ENCODE results near the gene MACROD2.

The MACROD2 gene

GRCh38 chr20:15922556-15922955, 1927.2 kb downstream of the MACROD2 start:
- no peak overlapping the region for H3K4me3 ChIP-seq (ENCODE audit: control insufficient read depth, low read depth, low read length)
- no peak for TF ChIP-seq CTCF (conservative IDR thresholded peaks at IDR 0.05; ENCODE audit: control insufficient read depth, insufficient read depth, low read depth, low read length)
- no peak for DNase-seq (ENCODE audit: low read depth)

DNA sequence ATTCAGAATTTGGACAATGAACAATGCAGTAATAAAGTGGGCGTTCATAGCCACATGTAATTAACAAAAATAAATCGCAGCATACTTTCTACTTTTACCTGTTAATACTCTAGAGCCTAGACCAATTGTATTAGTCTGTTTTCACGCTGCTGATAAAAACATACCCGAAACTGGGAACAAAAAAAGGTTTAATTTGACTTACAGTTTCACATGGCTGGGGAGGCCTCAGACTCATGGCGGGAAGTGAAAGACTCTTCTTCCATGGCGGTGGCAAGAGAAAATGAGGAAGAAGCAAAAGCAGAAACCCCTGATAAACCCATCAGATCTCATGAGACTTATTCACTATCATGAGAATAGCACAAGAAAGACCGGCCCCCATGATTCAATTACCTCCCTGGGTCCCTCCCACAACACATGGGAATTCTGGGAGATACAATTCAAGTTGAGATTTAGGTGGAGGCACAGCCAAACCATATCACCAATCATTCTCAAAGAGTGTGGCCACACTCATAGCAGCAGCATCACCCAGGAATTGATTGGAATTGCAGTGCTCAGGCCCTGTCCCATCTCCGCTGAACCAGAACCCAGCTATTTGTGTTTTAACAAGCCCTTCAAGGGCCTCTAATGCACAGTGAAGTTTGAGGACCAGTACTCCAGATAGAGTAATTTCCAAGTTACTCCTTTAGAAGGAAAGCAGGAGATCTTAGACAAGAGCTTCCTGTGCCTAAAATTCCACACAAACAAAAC, 1927.9 kb downstream of the MACROD2 start:
- TF ChIP-seq CTCF (conservative IDR thresholded peaks at IDR 0.05; ENCODE audit: control insufficient read depth, insufficient read depth, low read depth, low read length) = no peak
- DNase-seq (ENCODE audit: low read depth) = no peak
- H3K4me3 ChIP-seq (ENCODE audit: control insufficient read depth, low read depth, low read length) = no peak overlapping the region

GRCh38 chr20:15924556-15924955, 1929.2 kb downstream of the MACROD2 start:
- no peak overlapping the region for H3K4me3 ChIP-seq (ENCODE audit: control insufficient read depth, low read depth, low read length)
- no peak for TF ChIP-seq CTCF (conservative IDR thresholded peaks at IDR 0.05; ENCODE audit: control insufficient read depth, insufficient read depth, low read depth, low read length)
- no peak for DNase-seq (ENCODE audit: low read depth)

- no peak for TF ChIP-seq CTCF (conservative IDR thresholded peaks at IDR 0.05; ENCODE audit: control insufficient read depth, insufficient read depth, low read depth, low read length)
- no peak overlapping the region for H3K4me3 ChIP-seq (ENCODE audit: control insufficient read depth, low read depth, low read length)
- no peak for DNase-seq (ENCODE audit: low read depth)
Measured at GRCh38 chr20:15925376-15925775, 1930.1 kb downstream of the MACROD2 start.

DNA sequence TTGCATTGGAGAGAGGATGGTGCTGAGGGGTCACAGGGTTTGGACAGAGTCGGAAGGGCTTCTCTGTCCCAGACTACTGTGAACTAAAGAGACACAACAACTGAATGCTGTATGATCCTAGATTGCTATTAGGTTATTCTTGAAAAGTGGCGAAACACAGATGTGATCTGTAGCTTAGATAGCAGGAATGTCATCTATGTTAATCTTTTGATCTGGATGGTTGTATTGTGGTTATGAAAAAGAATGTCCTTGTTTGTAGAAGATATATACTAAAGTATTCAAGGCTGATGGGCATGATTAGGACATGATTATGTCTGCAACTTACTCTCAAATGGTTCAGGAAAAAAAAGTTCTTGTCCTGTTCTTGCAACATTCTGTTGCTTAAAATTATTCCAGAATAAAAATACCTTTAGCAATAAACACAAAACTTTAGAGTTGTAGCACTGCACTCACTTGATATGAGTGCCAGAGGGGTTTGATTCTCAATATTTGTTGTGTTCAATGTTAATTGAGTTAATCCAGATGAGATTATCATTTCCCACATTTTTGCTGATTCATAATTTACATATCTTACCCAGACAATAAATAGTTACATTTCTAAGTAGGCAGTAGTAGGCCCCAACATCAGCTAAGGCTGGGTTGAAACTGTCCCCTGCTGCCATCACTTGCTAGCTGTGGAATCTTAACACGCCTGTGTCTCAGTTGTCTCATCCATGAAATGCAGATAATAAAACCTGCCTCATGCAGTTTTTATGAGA, 1932.8 kb downstream of the MACROD2 start:
- TF ChIP-seq CTCF (conservative IDR thresholded peaks at IDR 0.05; ENCODE audit: control insufficient read depth, insufficient read depth, low read depth, low read length) = no peak
- DNase-seq (ENCODE audit: low read depth) = no peak
- no peak overlapping the region for H3K4me3 ChIP-seq (ENCODE audit: control insufficient read depth, low read depth, low read length)

DNA sequence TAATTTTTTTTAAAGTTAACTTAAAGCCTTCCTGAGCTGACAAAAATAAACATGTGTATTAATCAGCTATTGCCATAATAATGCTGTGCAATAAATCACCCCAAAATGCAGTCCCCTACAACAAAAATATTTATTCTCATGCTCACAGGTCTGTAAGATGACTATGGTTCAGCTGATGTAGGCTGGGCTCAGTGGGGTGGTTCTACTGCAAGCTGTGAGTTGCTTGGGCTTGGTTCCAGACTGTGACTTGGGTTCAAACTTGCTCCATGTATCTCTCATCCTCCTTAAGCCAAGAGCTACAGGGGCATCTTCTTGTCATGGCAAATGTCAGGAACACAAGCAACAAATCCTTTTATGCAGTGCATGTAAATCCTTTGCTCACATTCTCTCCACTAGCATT, 1933.6 kb downstream of the MACROD2 start:
- no peak overlapping the region for H3K4me3 ChIP-seq (ENCODE audit: control insufficient read depth, low read depth, low read length)
- no peak for TF ChIP-seq CTCF (conservative IDR thresholded peaks at IDR 0.05; ENCODE audit: control insufficient read depth, insufficient read depth, low read depth, low read length)
- no peak for DNase-seq (ENCODE audit: low read depth)
